ENCODE measurements around the gene PSTPIP1.

PSTPIP1 gene

DNA sequence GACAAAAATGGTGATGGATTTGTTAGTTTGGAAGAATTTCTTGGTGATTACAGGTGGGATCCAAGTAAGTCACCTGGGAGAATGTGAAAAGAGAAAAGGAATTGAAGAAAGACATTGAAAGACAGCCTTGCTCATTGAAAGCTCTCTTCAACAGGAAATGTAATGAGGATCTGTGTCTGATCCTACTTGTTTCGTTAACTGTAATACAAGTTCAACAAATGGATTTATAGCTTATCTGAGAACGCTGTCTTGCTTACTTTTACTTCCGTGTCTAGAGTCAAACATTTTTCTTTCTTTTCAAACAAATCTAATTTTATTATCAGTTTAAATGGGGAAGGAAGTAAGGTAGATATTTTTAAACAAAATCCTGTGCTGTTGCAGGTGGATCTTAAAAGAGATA lies 47.5 kb upstream of the PSTPIP1 start:
- ATAC-seq: no peak
- TF ChIP-seq ESRRG (CRISPR knock-in tag; IDR thresholded peaks at IDR 0.05): no peak
- no peak for TF ChIP-seq OSR1 (CRISPR knock-in tag; IDR thresholded peaks at IDR 0.05)
- TF ChIP-seq, protein P1, sequence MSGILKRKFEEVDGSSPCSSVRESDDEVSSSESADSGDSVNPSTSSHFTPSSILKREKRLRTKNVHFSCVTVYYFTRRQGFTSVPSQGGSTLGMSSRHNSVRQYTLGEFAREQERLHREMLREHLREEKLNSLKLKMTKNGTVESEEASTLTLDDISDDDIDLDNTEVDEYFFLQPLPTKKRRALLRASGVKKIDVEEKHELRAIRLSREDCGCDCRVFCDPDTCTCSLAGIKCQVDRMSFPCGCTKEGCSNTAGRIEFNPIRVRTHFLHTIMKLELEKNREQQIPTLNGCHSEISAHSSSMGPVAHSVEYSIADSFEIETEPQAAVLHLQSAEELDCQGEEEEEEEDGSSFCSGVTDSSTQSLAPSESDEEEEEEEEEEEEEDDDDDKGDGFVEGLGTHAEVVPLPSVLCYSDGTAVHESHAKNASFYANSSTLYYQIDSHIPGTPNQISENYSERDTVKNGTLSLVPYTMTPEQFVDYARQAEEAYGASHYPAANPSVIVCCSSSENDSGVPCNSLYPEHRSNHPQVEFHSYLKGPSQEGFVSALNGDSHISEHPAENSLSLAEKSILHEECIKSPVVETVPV (CRISPR knock-in tag; IDR thresholded peaks at IDR 0.05): no peak
- TF ChIP-seq, protein P2, sequence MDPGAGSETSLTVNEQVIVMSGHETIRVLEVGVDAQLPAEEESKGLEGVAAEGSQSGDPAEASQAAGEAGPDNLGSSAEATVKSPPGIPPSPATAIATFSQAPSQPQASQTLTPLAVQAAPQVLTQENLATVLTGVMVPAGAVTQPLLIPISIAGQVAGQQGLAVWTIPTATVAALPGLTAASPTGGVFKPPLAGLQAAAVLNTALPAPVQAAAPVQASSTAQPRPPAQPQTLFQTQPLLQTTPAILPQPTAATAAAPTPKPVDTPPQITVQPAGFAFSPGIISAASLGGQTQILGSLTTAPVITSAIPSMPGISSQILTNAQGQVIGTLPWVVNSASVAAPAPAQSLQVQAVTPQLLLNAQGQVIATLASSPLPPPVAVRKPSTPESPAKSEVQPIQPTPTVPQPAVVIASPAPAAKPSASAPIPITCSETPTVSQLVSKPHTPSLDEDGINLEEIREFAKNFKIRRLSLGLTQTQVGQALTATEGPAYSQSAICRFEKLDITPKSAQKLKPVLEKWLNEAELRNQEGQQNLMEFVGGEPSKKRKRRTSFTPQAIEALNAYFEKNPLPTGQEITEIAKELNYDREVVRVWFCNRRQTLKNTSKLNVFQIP (CRISPR knock-in tag; IDR thresholded peaks at IDR 0.05; ENCODE audit: borderline replicate concordance, low read depth): no peak
- no peak for TF ChIP-seq BACH2 (CRISPR knock-in tag; IDR thresholded peaks at IDR 0.05; ENCODE audit: borderline replicate concordance)
- no peak for TF ChIP-seq ARNTL (CRISPR knock-in tag; IDR thresholded peaks at IDR 0.05; ENCODE audit: borderline replicate concordance, low read depth)
- TF ChIP-seq ZFP3 (CRISPR knock-in tag; IDR thresholded peaks at IDR 0.05): no peak
- TF ChIP-seq ZNF70 (CRISPR knock-in tag; IDR thresholded peaks at IDR 0.05): no peak
- TF ChIP-seq ZFP30 (CRISPR knock-in tag; IDR thresholded peaks at IDR 0.05): no peak
- no peak for TF ChIP-seq ZNF565 (CRISPR knock-in tag; conservative IDR thresholded peaks at IDR 0.05; ENCODE audit: low read depth)
- TF ChIP-seq ISL1 (CRISPR knock-in tag; IDR thresholded peaks at IDR 0.05): no peak
- no peak for TF ChIP-seq GLIS3 (CRISPR knock-in tag; IDR thresholded peaks at IDR 0.05)
- TF ChIP-seq, protein P3, sequence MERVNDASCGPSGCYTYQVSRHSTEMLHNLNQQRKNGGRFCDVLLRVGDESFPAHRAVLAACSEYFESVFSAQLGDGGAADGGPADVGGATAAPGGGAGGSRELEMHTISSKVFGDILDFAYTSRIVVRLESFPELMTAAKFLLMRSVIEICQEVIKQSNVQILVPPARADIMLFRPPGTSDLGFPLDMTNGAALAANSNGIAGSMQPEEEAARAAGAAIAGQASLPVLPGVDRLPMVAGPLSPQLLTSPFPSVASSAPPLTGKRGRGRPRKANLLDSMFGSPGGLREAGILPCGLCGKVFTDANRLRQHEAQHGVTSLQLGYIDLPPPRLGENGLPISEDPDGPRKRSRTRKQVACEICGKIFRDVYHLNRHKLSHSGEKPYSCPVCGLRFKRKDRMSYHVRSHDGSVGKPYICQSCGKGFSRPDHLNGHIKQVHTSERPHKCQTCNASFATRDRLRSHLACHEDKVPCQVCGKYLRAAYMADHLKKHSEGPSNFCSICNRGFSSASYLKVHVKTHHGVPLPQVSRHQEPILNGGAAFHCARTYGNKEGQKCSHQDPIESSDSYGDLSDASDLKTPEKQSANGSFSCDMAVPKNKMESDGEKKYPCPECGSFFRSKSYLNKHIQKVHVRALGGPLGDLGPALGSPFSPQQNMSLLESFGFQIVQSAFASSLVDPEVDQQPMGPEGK (CRISPR knock-in tag; IDR thresholded peaks at IDR 0.05; ENCODE audit: borderline replicate concordance): no peak
- TF ChIP-seq ZNF8 (CRISPR knock-in tag; IDR thresholded peaks at IDR 0.05): no peak
- TF ChIP-seq, protein P4, sequence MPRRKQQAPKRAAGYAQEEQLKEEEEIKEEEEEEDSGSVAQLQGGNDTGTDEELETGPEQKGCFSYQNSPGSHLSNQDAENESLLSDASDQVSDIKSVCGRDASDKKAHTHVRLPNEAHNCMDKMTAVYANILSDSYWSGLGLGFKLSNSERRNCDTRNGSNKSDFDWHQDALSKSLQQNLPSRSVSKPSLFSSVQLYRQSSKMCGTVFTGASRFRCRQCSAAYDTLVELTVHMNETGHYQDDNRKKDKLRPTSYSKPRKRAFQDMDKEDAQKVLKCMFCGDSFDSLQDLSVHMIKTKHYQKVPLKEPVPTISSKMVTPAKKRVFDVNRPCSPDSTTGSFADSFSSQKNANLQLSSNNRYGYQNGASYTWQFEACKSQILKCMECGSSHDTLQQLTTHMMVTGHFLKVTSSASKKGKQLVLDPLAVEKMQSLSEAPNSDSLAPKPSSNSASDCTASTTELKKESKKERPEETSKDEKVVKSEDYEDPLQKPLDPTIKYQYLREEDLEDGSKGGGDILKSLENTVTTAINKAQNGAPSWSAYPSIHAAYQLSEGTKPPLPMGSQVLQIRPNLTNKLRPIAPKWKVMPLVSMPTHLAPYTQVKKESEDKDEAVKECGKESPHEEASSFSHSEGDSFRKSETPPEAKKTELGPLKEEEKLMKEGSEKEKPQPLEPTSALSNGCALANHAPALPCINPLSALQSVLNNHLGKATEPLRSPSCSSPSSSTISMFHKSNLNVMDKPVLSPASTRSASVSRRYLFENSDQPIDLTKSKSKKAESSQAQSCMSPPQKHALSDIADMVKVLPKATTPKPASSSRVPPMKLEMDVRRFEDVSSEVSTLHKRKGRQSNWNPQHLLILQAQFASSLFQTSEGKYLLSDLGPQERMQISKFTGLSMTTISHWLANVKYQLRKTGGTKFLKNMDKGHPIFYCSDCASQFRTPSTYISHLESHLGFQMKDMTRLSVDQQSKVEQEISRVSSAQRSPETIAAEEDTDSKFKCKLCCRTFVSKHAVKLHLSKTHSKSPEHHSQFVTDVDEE (CRISPR knock-in tag; IDR thresholded peaks at IDR 0.05): no peak

DNA sequence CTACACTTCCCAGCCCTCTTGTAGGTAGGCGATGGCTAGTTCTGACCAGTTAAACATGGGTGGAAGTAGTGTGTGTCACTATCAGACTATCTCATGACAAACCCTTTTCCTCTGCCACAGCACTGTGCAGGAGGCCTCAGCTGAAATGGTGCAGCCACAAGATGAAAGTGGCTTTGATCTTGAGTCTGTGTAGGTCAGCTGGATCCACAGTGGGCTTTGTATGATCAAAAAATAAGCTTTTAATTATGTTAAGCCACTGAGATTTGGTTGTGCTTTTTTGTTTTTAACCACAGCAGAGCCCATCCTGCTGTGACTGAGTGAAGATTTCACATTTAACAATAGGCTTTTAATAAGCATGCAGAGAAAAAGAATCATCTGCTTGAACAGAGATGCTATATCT lies 43.7 kb upstream of the PSTPIP1 start:
- ATAC-seq: no peak
- TF ChIP-seq ZC3H10 (CRISPR knock-in tag; IDR thresholded peaks at IDR 0.05) (no peak), ZNF8 (CRISPR knock-in tag; IDR thresholded peaks at IDR 0.05) (no peak), ESRRG (CRISPR knock-in tag; IDR thresholded peaks at IDR 0.05) (no peak), PPARA (CRISPR knock-in tag; IDR thresholded peaks at IDR 0.05; ENCODE audit: borderline replicate concordance) (no peak), ZNF565 (CRISPR knock-in tag; conservative IDR thresholded peaks at IDR 0.05; ENCODE audit: low read depth) (no peak), ISL1 (CRISPR knock-in tag; IDR thresholded peaks at IDR 0.05) (no peak), ZNF70 (CRISPR knock-in tag; IDR thresholded peaks at IDR 0.05) (no peak), ZFP30 (CRISPR knock-in tag; IDR thresholded peaks at IDR 0.05) (no peak), BACH2 (CRISPR knock-in tag; IDR thresholded peaks at IDR 0.05; ENCODE audit: borderline replicate concordance) (no peak), CSDC2 (CRISPR knock-in tag; IDR thresholded peaks at IDR 0.05) (no peak), TOX (CRISPR knock-in tag; IDR thresholded peaks at IDR 0.05; ENCODE audit: borderline replicate concordance) (no peak), GLIS3 (CRISPR knock-in tag; IDR thresholded peaks at IDR 0.05) (no peak), ZFP3 (CRISPR knock-in tag; IDR thresholded peaks at IDR 0.05) (no peak), OSR1 (CRISPR knock-in tag; IDR thresholded peaks at IDR 0.05) (no peak), TCF4 (CRISPR knock-in tag; IDR thresholded peaks at IDR 0.05; ENCODE audit: borderline replicate concordance) (no peak), RARB (CRISPR knock-in tag; IDR thresholded peaks at IDR 0.05) (no peak), ARNTL (CRISPR knock-in tag; IDR thresholded peaks at IDR 0.05; ENCODE audit: borderline replicate concordance, low read depth) (no peak)
- TF ChIP-seq, protein P1 (CRISPR knock-in tag; IDR thresholded peaks at IDR 0.05): no peak
- TF ChIP-seq, protein P5, sequence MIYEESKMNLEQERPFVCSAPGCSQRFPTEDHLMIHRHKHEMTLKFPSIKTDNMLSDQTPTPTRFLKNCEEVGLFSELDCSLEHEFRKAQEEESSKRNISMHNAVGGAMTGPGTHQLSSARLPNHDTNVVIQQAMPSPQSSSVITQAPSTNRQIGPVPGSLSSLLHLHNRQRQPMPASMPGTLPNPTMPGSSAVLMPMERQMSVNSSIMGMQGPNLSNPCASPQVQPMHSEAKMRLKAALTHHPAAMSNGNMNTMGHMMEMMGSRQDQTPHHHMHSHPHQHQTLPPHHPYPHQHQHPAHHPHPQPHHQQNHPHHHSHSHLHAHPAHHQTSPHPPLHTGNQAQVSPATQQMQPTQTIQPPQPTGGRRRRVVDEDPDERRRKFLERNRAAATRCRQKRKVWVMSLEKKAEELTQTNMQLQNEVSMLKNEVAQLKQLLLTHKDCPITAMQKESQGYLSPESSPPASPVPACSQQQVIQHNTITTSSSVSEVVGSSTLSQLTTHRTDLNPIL (CRISPR knock-in tag; IDR thresholded peaks at IDR 0.05; ENCODE audit: low read depth): no peak
- TF ChIP-seq, protein P2 (CRISPR knock-in tag; IDR thresholded peaks at IDR 0.05; ENCODE audit: borderline replicate concordance, low read depth): no peak

Data from SK-N-SH treated with all-trans-retinoic acid at 6 μM for 48 hours (cell line).